T-helper 17 cell (primary cell): ENCODE results near the gene SELENOI. TPM values are rescaled to one million over a fixed set of nuclear protein-coding genes. Genes with fewer than 3 reads are reported as not detected.
"Not testable (repeated sequence)": the region's sequence is repeated elsewhere in the genome, so short reads cannot be mapped to it uniquely, and the experiment has no call there.

Experiments
- ATAC-seq: fragments of 150-1000 bp; cut with Tn5 transposase; 2 replicates; pipeline ENCODE4 v1.10.0; 2021; ENCODE audit warnings: mild to moderate bottlenecking, moderate library complexity
- DNase-seq, 3 donors: peaks; one replicate each; pipeline versions ENCODE4 v3.0.0 to v3.0.0-alpha.2; 2020 to 2021
- H3K9me3 ChIP-seq: one replicate; pipeline ENCODE4 v1.7.0; 2013; ENCODE audit warnings: low read length, mild to moderate bottlenecking; ENCODE audit not compliant: control insufficient read depth, poor library complexity, severe bottlenecking
- H3K27ac Mint-ChIP-seq: one replicate; pipeline ENCODE4 v1.8.0; 2022; ENCODE audit warnings: mild to moderate bottlenecking, moderate library complexity, mixed read lengths
- H3K27me3 Mint-ChIP-seq: one replicate; pipeline ENCODE4 v1.8.0; 2022; ENCODE audit warnings: mixed read lengths
- H3K36me3 Mint-ChIP-seq: one replicate; pipeline ENCODE4 v1.8.0; 2022; ENCODE audit warnings: low read depth, mixed read lengths
- H3K4me1 Mint-ChIP-seq: one replicate; pipeline ENCODE4 v1.8.0; 2022; ENCODE audit warnings: mild to moderate bottlenecking, mixed read lengths
- H3K4me3 Mint-ChIP-seq: one replicate; pipeline ENCODE4 v1.8.0; 2022; ENCODE audit warnings: mild to moderate bottlenecking, moderate library complexity, mixed read lengths
- total RNA-seq, 4 donors: library from RNA in 2 of 4; stranded (reverse) in 2 of 4; gene quantifications; one replicate each; pipeline ENCODE4 v1.2.3 and lab custom pipeline; 2022 to 2026

Gene SELENOI
- total RNA-seq, 2 donors from 2014 or later = 27.9 to 36.6 TPM

DNA sequence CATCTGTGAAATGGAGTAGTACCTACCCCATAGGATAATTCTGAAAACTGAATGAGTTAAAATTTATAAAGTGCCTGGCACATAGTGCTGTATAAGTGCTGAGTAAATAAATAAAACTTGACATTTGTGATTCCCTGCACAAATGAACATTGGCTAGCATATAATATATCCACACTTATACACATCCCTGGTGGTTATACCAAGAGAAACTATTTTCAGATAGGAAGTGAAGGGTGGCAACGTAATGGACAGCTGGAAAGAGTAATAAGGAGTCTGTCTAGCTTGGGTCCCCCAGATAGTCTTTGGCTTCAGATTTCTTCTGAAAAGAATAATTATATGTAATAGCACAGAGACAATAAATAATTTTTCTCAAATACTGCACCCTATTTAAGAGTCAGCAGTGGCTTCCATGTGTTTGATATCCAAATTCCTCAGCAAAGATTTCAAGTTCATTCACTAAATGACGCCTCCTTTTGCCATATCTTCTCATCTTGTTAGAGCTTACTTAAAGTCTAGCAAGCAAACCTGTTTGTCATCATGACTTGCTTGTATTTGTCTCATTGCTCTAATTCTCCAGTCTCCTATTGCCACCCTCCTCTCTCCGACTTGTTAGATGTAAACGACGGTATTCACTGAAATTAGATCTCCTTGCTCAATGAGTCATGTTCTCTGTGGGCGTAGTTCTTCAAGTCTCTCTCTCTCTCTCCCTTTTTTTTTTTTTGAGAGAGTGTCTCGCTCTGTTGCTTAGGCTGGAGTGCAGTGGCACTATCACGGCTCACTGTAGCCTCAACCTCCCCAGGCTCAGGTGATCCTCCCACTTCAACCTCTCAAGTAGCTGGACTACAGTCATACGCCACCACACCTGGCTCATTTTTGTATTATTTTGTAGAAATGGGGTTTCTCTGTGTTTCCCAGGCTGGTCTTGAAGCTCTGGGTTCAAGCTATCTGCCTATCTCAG, 9.4 kb downstream of the SELENOI start:
- no peak for DNase-seq
- no peaks in the 10 kb centered on the region for H3K9me3 ChIP-seq
- no peak for ATAC-seq
- Mint-ChIP-seq H3K36me3 (peaks cover 5% of the 10 kb centered on the region), H3K4me3 (no peak overlapping the region), H3K27me3 (no peaks in the 10 kb centered on the region), H3K4me1 (peaks cover 36% of the 10 kb centered on the region), H3K27ac (peak overlapping the region; percentile 96)

DNA sequence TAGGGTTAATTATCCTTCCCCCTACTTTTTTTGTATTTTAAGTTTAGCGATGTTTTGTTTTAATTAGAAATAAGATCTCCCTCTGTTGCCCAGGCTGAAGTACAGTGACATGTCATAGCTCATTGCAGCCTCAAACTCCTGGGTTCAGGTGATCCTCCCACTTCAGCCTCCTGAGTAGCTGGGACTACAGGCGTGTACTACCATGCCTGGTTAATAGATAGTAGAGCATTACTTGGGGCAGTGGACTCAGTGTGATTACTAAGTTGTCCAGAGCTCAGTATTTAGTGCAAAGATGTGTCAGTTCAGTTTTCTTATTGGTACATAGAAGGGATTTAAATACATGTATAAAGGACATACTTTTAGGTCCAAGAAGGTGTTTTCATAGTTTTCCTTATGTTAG, 10.2 kb downstream of the SELENOI start:
- H3K4me3 Mint-ChIP-seq = no peak overlapping the region
- peak overlapping the region; percentile 96 for H3K27ac Mint-ChIP-seq
- no peaks in the 10 kb centered on the region for H3K9me3 ChIP-seq
- peaks cover 38% of the 10 kb centered on the region for H3K4me1 Mint-ChIP-seq
- no peak for DNase-seq
- peaks cover 5% of the 10 kb centered on the region for H3K36me3 Mint-ChIP-seq
- H3K27me3 Mint-ChIP-seq = no peaks in the 10 kb centered on the region
- ATAC-seq = no peak

GRCh38 chr2:26356771-26357170, 10.8 kb downstream of the SELENOI start:
- ATAC-seq = no peak
- H3K27me3 Mint-ChIP-seq = no peaks in the 10 kb centered on the region
- H3K9me3 ChIP-seq = no peaks in the 10 kb centered on the region
- H3K27ac Mint-ChIP-seq = no peak overlapping the region
- peaks cover 5% of the 10 kb centered on the region for H3K36me3 Mint-ChIP-seq
- no peak for DNase-seq
- H3K4me3 Mint-ChIP-seq = no peak overlapping the region
- peaks cover 38% of the 10 kb centered on the region for H3K4me1 Mint-ChIP-seq

DNA sequence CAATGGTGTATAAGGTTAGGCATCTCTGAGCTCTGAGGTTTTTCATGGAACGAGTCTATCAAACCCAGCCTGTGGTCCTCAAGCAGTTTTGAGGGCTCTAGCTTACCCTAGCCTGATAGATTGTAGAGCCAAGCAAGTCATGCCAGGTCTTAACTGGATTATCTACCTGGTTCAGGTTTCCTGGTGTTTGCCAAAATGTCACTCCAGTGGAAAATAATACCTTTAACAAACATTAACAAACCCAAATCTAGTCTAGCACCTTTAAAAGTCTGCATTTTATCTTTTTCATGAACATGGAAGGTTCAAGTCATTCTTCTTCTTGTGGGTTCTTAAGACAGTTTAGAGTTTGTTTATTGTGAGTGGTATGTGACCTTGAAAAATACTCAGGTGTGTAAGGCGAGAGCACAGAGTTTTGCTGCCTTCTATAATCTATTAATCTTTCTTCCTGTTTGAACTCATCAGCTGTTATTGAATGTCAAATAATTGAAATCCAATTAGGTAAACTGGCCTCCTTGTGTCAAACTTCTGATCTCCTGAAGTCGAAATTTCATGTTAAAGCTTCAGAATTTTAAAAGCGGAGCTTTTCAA, 14.0 kb downstream of the SELENOI start:
- H3K4me1 Mint-ChIP-seq = peaks cover 40% of the 10 kb centered on the region

GRCh38 chr2:26363323-26363722, 17.4 kb downstream of the SELENOI start:
- Mint-ChIP-seq H3K27me3 (no peaks in the 10 kb centered on the region), H3K27ac (peak overlapping the region; percentile 76), H3K4me1 (peaks cover 31% of the 10 kb centered on the region), H3K4me3 (no peak overlapping the region), H3K36me3 (peaks cover 2% of the 10 kb centered on the region)
- H3K9me3 ChIP-seq = no peaks in the 10 kb centered on the region
- ATAC-seq (peak; percentile 18), DNase-seq (no peak)

More for the DNA sequence above, 14.0 kb downstream of the SELENOI start:
- no peaks in the 10 kb centered on the region for H3K9me3 ChIP-seq
- Mint-ChIP-seq H3K36me3 (peaks cover 5% of the 10 kb centered on the region), H3K27me3 (no peaks in the 10 kb centered on the region), H3K27ac (peak overlapping the region; percentile 89), H3K4me3 (no peak overlapping the region)
- ATAC-seq (no peak), DNase-seq (no peak)

DNA sequence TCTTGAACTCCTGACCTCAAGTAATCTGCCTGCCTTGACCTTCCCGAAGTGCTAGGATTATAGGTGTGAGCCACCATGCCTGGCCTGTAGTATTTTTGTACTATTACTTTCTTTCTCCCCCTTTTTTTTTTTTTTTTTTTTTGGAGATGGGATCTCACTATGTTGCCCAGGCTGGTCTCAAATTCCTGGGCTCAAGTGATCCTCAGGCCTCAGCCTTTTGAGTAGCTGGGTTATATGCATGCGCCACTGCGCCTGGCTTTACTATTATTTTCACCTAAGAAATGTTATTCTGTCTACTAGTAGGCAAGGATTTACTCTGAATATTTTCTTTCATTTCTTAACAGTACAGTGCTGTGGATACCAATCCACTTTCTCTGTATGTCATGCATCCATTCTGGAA, 18.0 kb downstream of the SELENOI start:
- H3K4me3 Mint-ChIP-seq = no peak overlapping the region
- H3K9me3 ChIP-seq = no peaks in the 10 kb centered on the region
- peaks cover 31% of the 10 kb centered on the region for H3K4me1 Mint-ChIP-seq
- H3K27me3 Mint-ChIP-seq = no peaks in the 10 kb centered on the region
- ATAC-seq (no peak), DNase-seq (no peak)
- H3K27ac Mint-ChIP-seq = no peak overlapping the region
- H3K36me3 Mint-ChIP-seq = peaks cover 2% of the 10 kb centered on the region

GRCh38 chr2:26364669-26365068, 18.7 kb downstream of the SELENOI start:
- H3K4me1 Mint-ChIP-seq = peaks cover 28% of the 10 kb centered on the region
- no peak for DNase-seq
- H3K36me3 Mint-ChIP-seq = peaks cover 5% of the 10 kb centered on the region
- H3K9me3 ChIP-seq = no peaks in the 10 kb centered on the region
- H3K27me3 Mint-ChIP-seq = no peaks in the 10 kb centered on the region
- no peak overlapping the region for H3K27ac Mint-ChIP-seq
- H3K4me3 Mint-ChIP-seq = no peak overlapping the region
- no peak for ATAC-seq

DNA sequence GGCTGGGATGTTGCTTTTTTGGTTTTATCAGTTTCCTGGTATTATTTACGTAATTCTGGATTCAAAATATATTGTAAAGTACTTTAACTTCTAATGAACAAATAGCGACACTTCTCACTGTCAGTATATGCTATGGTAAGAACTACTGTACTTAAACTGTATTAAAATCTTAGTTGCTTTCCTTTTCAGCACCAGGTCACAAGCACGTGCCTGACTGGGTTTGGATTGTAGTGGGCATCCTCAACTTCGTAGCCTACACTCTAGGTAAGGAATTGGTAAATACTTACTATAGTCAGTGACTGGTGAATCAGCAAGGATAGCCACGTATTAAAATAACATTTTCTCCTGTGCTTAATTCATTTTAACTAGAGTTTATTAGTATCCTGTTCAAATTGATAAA, 21.0 kb downstream of the SELENOI start:
- Mint-ChIP-seq H3K27ac (no peak overlapping the region), H3K36me3 (peaks cover 5% of the 10 kb centered on the region), H3K4me3 (no peak overlapping the region), H3K27me3 (no peaks in the 10 kb centered on the region), H3K4me1 (peaks cover 18% of the 10 kb centered on the region)
- DNase-seq = no peak
- ATAC-seq = no peak
- H3K9me3 ChIP-seq = no peaks in the 10 kb centered on the region

GRCh38 chr2:26369664-26370063, 23.7 kb downstream of the SELENOI start:
- not testable (repeated sequence) for H3K27ac Mint-ChIP-seq, ATAC-seq, H3K27me3 Mint-ChIP-seq, H3K9me3 ChIP-seq, DNase-seq, H3K4me3 Mint-ChIP-seq
- Mint-ChIP-seq H3K4me1 (peaks cover 13% of the 10 kb centered on the region), H3K36me3 (peaks cover 10% of the 10 kb centered on the region)

DNA sequence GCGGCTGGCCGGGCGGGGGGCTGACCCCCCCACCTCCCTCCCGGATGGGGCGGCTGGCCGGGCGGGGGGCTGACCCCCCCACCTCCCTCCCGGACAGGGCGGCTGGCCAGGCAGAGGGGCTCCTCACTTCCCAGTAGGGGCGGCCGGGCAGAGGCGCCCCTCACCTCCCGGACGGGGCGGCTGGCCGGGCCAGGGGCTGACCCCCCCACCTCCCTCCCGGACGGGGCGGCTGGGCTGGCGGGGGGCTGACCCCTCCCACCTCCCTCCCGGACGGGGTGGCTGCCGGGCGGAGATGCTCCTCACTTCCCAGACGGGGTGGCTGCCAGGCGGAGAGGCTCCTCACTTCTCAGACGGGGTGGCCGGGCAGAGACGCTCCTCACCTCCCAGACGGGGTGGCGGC, 25.0 kb downstream of the SELENOI start:
- H3K9me3 ChIP-seq, H3K27ac Mint-ChIP-seq, H3K4me3 Mint-ChIP-seq, H3K27me3 Mint-ChIP-seq, ATAC-seq, DNase-seq: not testable (repeated sequence)
- Mint-ChIP-seq H3K36me3 (peaks cover 12% of the 10 kb centered on the region), H3K4me1 (peaks cover 10% of the 10 kb centered on the region)

GRCh38 chr2:26376799-26377198, 30.9 kb downstream of the SELENOI start:
- Mint-ChIP-seq H3K4me3 (no peak overlapping the region), H3K4me1 (peaks cover 23% of the 10 kb centered on the region), H3K27ac (peak overlapping the region; percentile 73), H3K36me3 (peaks cover 21% of the 10 kb centered on the region), H3K27me3 (no peaks in the 10 kb centered on the region)
- no peak for DNase-seq
- no peaks in the 10 kb centered on the region for H3K9me3 ChIP-seq
- no peak for ATAC-seq

- Mint-ChIP-seq H3K27ac (peak overlapping the region; percentile 24), H3K27me3 (no peaks in the 10 kb centered on the region), H3K4me3 (no peak overlapping the region), H3K4me1 (peaks cover 25% of the 10 kb centered on the region), H3K36me3 (peaks cover 25% of the 10 kb centered on the region)
- ATAC-seq (no peak), DNase-seq (no peak)
- H3K9me3 ChIP-seq = no peaks in the 10 kb centered on the region
These were observed 34.3 kb downstream of the SELENOI start for GRCh38 chr2:26380281-26380680.

- ATAC-seq = no peak
- Mint-ChIP-seq H3K27me3 (no peaks in the 10 kb centered on the region), H3K4me1 (peaks cover 20% of the 10 kb centered on the region), H3K27ac (no peak overlapping the region), H3K4me3 (no peak overlapping the region), H3K36me3 (peaks cover 19% of the 10 kb centered on the region)
- no peak for DNase-seq
- no peaks in the 10 kb centered on the region for H3K9me3 ChIP-seq
These were observed 36.6 kb downstream of the SELENOI start for GRCh38 chr2:26382564-26382963.
